ENCODE measurements around the gene RUFY3.

Gene RUFY3

GRCh38 chr4:70793626-70794025 lies 71.9 kb downstream of the RUFY3 start:
- no peaks in the 10 kb centered on the region for H3K9me3 Mint-ChIP-seq
- H3K4me3 Mint-ChIP-seq, result no peak overlapping the region
- no peaks in the 10 kb centered on the region for H3K27me3 Mint-ChIP-seq
- CTCF ChIA-PET, result no interaction called here
- H3K27ac Mint-ChIP-seq, result no peak overlapping the region
- peaks cover 32% of the 10 kb centered on the region for H3K36me3 Mint-ChIP-seq
- H3K4me1 Mint-ChIP-seq, result no peaks in the 10 kb centered on the region
- no peak for DNase-seq

GRCh38 chr4:70801265-70801809 lies 79.6 kb downstream of the RUFY3 start:
- H3K4me3 Mint-ChIP-seq, result no peak overlapping the region
- H3K4me1 Mint-ChIP-seq, result peaks cover 18% of the 10 kb centered on the region
- peaks cover 8% of the 10 kb centered on the region for H3K36me3 Mint-ChIP-seq
- CTCF ChIA-PET, result interaction anchor here (0.6 to 3.9 kb wide), 3 partner anchors 66 to 315 kb away, joined by 3 to 16 read pairs (median 4); no protein-coding TSS in a partner anchor
- DNase-seq, result no peak
- H3K27ac Mint-ChIP-seq, result peak overlapping the region; percentile 1
- no peaks in the 10 kb centered on the region for H3K27me3 Mint-ChIP-seq
- H3K9me3 Mint-ChIP-seq, result no peaks in the 10 kb centered on the region

DNA sequence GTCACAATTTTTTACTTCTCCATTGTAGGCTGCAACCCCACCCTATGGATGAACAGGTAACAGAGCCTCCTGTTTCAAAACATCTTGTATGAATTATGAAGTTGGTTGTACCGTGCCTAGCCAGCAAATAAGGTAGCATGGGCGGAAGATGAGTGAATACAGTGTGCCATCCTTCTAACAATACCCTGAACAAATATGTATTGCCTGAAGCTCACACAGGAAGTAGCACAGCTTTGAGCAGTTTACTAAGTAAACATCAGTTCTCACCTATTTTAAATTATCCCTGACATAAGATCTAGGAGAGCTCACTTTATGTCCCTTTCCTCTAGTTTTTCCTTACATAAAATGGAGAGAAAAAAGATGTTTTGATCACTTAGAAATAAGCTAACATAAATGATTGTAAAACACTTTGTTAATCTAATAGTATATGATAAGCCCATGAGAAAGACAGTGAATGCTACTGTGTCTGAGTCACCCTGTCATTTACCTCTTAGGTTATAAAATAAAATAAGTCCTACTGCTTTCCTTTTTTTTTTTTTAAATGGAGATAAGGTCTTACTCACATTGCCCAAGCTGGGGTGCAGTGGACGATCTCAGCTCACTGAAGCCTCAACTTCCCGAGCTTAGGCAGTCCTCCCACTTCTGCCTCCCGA lies 81.3 kb downstream of the RUFY3 start:
- H3K9me3 Mint-ChIP-seq, result no peaks in the 10 kb centered on the region
- no peak overlapping the region for H3K4me3 Mint-ChIP-seq
- peaks cover 4% of the 10 kb centered on the region for H3K36me3 Mint-ChIP-seq
- H3K27ac Mint-ChIP-seq, result peak overlapping the region; percentile 66
- no peak for DNase-seq
- CTCF ChIA-PET, result interaction anchor here (0.6 to 3.9 kb wide), 2 partner anchors 68 to 156 kb away, joined by 4 to 16 read pairs; no protein-coding TSS in a partner anchor
- peaks cover 18% of the 10 kb centered on the region for H3K4me1 Mint-ChIP-seq
- H3K27me3 Mint-ChIP-seq, result no peaks in the 10 kb centered on the region

- DNase-seq, result no peak
- no peak overlapping the region for H3K27ac Mint-ChIP-seq
- peaks cover under 1% of the 10 kb centered on the region for H3K4me1 Mint-ChIP-seq
- no peaks in the 10 kb centered on the region for H3K9me3 Mint-ChIP-seq
- CTCF ChIA-PET, result no interaction called here
- peaks cover 8% of the 10 kb centered on the region for H3K36me3 Mint-ChIP-seq
- no peak overlapping the region for H3K4me3 Mint-ChIP-seq
- H3K27me3 Mint-ChIP-seq, result no peaks in the 10 kb centered on the region
Measured at GRCh38 chr4:70808151-70808550, 86.4 kb downstream of the RUFY3 start.

- CTCF ChIA-PET, result no interaction called here
- H3K9me3 Mint-ChIP-seq, result no peaks in the 10 kb centered on the region
- no peak overlapping the region for H3K4me3 Mint-ChIP-seq
- no peak for DNase-seq
- no peaks in the 10 kb centered on the region for H3K27me3 Mint-ChIP-seq
- no peak overlapping the region for H3K27ac Mint-ChIP-seq
- H3K36me3 Mint-ChIP-seq, result peaks cover 28% of the 10 kb centered on the region
- H3K4me1 Mint-ChIP-seq, result peaks cover 7% of the 10 kb centered on the region
Measured at GRCh38 chr4:70815370-70815769, 93.6 kb downstream of the RUFY3 start.

- Mint-ChIP-seq H3K27me3 (no peaks in the 10 kb centered on the region), H3K4me1 (peaks cover 7% of the 10 kb centered on the region), H3K9me3 (no peaks in the 10 kb centered on the region), H3K27ac (no peak overlapping the region), H3K36me3 (peaks cover 36% of the 10 kb centered on the region), H3K4me3 (no peak overlapping the region)
- CTCF ChIA-PET, result no interaction called here
- no peak for DNase-seq
Measured at GRCh38 chr4:70816894-70817293, 95.1 kb downstream of the RUFY3 start.

- peak overlapping the region; percentile 68 for H3K27ac Mint-ChIP-seq
- H3K4me1 Mint-ChIP-seq, result peaks cover 7% of the 10 kb centered on the region
- peaks cover 43% of the 10 kb centered on the region for H3K36me3 Mint-ChIP-seq
- CTCF ChIA-PET, result interaction anchor here (1.2 kb wide), 1 partner anchor 83 kb away, joined by 3 read pairs; no protein-coding TSS in a partner anchor
- no peaks in the 10 kb centered on the region for H3K27me3 Mint-ChIP-seq
- no peaks in the 10 kb centered on the region for H3K9me3 Mint-ChIP-seq
- DNase-seq, result no peak
- H3K4me3 Mint-ChIP-seq, result no peak overlapping the region
Measured at GRCh38 chr4:70818173-70818855, 96.5 kb downstream of the RUFY3 start.

- Mint-ChIP-seq H3K4me3 (no peak overlapping the region), H3K9me3 (no peaks in the 10 kb centered on the region), H3K27me3 (no peaks in the 10 kb centered on the region), H3K4me1 (peaks cover 7% of the 10 kb centered on the region), H3K27ac (no peak overlapping the region), H3K36me3 (peaks cover 46% of the 10 kb centered on the region)
- CTCF ChIA-PET, result interaction anchor here (1.2 kb wide), 1 partner anchor 83 kb away, joined by 3 read pairs; no protein-coding TSS in a partner anchor
- DNase-seq, result no peak
Measured at GRCh38 chr4:70818921-70819320, 97.2 kb downstream of the RUFY3 start.

GRCh38 chr4:70829015-70829414 lies 107.3 kb downstream of the RUFY3 start:
- Mint-ChIP-seq H3K27ac (no peak overlapping the region), H3K27me3 (no peaks in the 10 kb centered on the region), H3K9me3 (no peaks in the 10 kb centered on the region), H3K4me1 (no peaks in the 10 kb centered on the region), H3K4me3 (no peak overlapping the region), H3K36me3 (peaks cover 56% of the 10 kb centered on the region)
- no peak for DNase-seq
- CTCF ChIA-PET, result interaction anchor here (0.9 to 3.7 kb wide), 2 partner anchors 94 to 177 kb away, joined by 3 to 11 read pairs; no protein-coding TSS in a partner anchor

- Mint-ChIP-seq H3K27ac (no peak overlapping the region), H3K4me3 (no peak overlapping the region), H3K4me1 (no peaks in the 10 kb centered on the region), H3K9me3 (no peaks in the 10 kb centered on the region), H3K36me3 (peaks cover 55% of the 10 kb centered on the region), H3K27me3 (no peaks in the 10 kb centered on the region)
- CTCF ChIA-PET, result interaction anchor here (0.9 to 3.7 kb wide), 2 partner anchors 94 to 177 kb away, joined by 3 to 11 read pairs; no protein-coding TSS in a partner anchor
- DNase-seq, result no peak
Measured at GRCh38 chr4:70829492-70829891, 107.7 kb downstream of the RUFY3 start.

DNA sequence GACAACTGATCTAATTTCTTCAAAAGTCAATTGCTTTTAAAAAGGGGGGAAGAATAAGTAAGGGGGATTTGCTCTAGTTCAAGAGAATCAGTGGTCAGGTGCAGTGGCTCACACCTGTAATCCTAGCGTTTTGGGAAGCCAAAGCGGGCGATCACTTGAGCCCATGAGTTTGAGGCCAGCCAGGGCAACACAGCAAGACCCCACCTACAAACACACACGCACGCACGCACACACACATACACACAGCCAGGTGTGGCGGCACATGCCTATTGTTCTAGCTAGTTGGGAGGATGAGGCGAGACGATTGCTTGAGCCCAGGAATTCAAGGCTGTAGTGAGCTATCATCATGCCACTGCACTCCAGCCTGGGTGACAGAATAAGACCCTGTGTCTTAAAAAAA lies 108.3 kb downstream of the RUFY3 start:
- no peaks in the 10 kb centered on the region for H3K27me3 Mint-ChIP-seq
- H3K27ac Mint-ChIP-seq, result no peak overlapping the region
- H3K4me1 Mint-ChIP-seq, result peaks cover 3% of the 10 kb centered on the region
- H3K9me3 Mint-ChIP-seq, result no peaks in the 10 kb centered on the region
- no peak for DNase-seq
- H3K4me3 Mint-ChIP-seq, result no peak overlapping the region
- CTCF ChIA-PET, result interaction anchor here (3.7 kb wide), 1 partner anchor 95 kb away, joined by 11 read pairs; no protein-coding TSS in a partner anchor
- peaks cover 54% of the 10 kb centered on the region for H3K36me3 Mint-ChIP-seq

GRCh38 chr4:70831293-70831692 lies 109.5 kb downstream of the RUFY3 start:
- H3K4me3 Mint-ChIP-seq, result no peak overlapping the region
- peaks cover 49% of the 10 kb centered on the region for H3K36me3 Mint-ChIP-seq
- CTCF ChIA-PET, result no interaction called here
- no peak for DNase-seq
- H3K27me3 Mint-ChIP-seq, result no peaks in the 10 kb centered on the region
- H3K9me3 Mint-ChIP-seq, result no peaks in the 10 kb centered on the region
- no peak overlapping the region for H3K27ac Mint-ChIP-seq
- H3K4me1 Mint-ChIP-seq, result peaks cover 9% of the 10 kb centered on the region

DNA sequence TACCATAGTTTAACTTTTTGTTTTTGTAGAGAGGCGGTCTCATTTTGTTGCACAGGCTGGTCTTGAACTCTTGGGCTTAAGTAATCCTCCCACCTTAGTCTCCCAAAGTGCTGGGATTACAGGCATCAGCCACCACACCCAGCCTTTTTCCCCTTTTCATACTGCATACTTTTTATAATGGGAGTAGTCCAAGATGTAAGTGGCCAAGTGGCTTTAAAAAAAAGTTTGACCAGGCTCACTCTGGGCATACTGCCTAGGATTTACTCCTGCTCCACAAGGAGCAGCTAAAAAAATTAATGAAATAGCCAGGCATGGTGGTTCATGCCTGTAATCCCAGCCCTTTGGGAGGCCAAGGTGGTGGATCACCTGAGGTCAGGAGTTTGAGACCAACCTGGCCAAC lies 111.9 kb downstream of the RUFY3 start:
- Mint-ChIP-seq H3K9me3 (no peaks in the 10 kb centered on the region), H3K4me1 (peaks cover 27% of the 10 kb centered on the region), H3K4me3 (no peak overlapping the region), H3K27ac (no peak overlapping the region), H3K27me3 (no peaks in the 10 kb centered on the region), H3K36me3 (peaks cover 48% of the 10 kb centered on the region)
- CTCF ChIA-PET, result no interaction called here
- no peak for DNase-seq

DNA sequence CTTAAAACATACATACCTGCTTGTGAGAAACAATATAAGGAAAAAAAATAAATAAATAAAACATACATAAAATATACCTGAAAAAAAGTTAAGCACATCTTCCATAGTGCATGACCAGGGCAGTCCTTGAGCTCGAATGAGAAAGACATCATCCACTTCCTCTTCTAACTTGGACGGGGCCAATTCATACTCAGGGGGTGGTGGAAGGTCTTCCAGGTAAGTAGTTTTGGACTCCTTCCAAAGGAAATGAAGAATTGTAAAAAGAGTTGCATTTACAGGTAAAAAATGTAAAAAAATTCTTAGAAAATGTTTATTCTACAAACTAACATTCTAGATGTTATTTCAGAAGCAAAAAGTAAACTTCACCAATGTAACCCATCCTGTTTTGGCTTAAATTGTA lies 114.3 kb downstream of the RUFY3 start:
- no peak overlapping the region for H3K4me3 Mint-ChIP-seq
- H3K9me3 Mint-ChIP-seq, result no peaks in the 10 kb centered on the region

More for the DNA sequence above, 114.3 kb downstream of the RUFY3 start:
- Mint-ChIP-seq H3K36me3 (peaks cover 36% of the 10 kb centered on the region), H3K4me1 (peaks cover 31% of the 10 kb centered on the region), H3K27ac (no peak overlapping the region), H3K27me3 (no peaks in the 10 kb centered on the region)
- DNase-seq, result no peak
- CTCF ChIA-PET, result no interaction called here

All from activated naive CD4-positive, alpha-beta T cell treated with anti-CD3 and anti-CD28 coated beads, Interleukin-2, amount 10 ng/mL, durations not matched to agents 7 days and 5 days (primary cell).